ENCODE results near the gene UPF2. TPM values are rescaled to one million over a fixed set of nuclear protein-coding genes. Genes with fewer than 3 reads are reported as not detected.

The UPF2 gene
- total RNA-seq, 4 donors from 2014 or later: 23.7 to 27.3 (median 24.7) TPM

GRCh38 chr10:12063483-12063818 lies 20.8 kb upstream of the UPF2 start:
- Histone ChIP-seq H3K4me3 (no peak overlapping the region), H3K4me1 (peaks cover 0 to 3% (median 1%) of the 10 kb centered on the region in 4 donors), H3K9me3 (no peaks in the 10 kb centered on the region), H3K27me3 (no peaks in the 10 kb centered on the region), H3K27ac (no peak overlapping the region), H3K36me3 (no peaks in the 10 kb centered on the region)
- 85 to 97% methylated on average over 3 of the region's 3 CpGs for WGBS, 2 donors
- TF ChIP-seq EP300 (IDR thresholded peaks at IDR 0.05) (no peak), POLR2A (IDR thresholded peaks at IDR 0.05) (no peak), CTCF (IDR thresholded peaks at IDR 0.05) (no peak)
- DNase-seq (ENCODE audit: low spot score in 2 of 2): no peak

GRCh38 chr10:12062754-12063482 lies 20.3 kb upstream of the UPF2 start:
- DNase-seq (ENCODE audit: low spot score in 2 of 2): no peak
- H3K4me3 ChIP-seq: no peak overlapping the region
- H3K36me3 ChIP-seq: no peaks in the 10 kb centered on the region
- WGBS, 2 donors: 76 to 82% methylated on average over 14 of the region's 14 CpGs
- H3K27ac ChIP-seq: no peak overlapping the region
- H3K4me1 ChIP-seq: no peaks in the 10 kb centered on the region
- no peaks in the 10 kb centered on the region for H3K9me3 ChIP-seq
- TF ChIP-seq CTCF (IDR thresholded peaks at IDR 0.05) (no peak), POLR2A (IDR thresholded peaks at IDR 0.05) (no peak), EP300 (IDR thresholded peaks at IDR 0.05) (no peak)
- no peaks in the 10 kb centered on the region for H3K27me3 ChIP-seq

- Histone ChIP-seq H3K36me3 (no peaks in the 10 kb centered on the region), H3K9me3 (no peaks in the 10 kb centered on the region), H3K27ac (no peak overlapping the region), H3K4me1 (no peaks in the 10 kb centered on the region), H3K4me3 (no peak overlapping the region), H3K27me3 (no peaks in the 10 kb centered on the region)
- 82 to 87% methylated on average over 4 of the region's 4 CpGs for WGBS, 2 donors
- TF ChIP-seq EP300 (IDR thresholded peaks at IDR 0.05) (no peak), CTCF (IDR thresholded peaks at IDR 0.05) (no peak), POLR2A (IDR thresholded peaks at IDR 0.05) (no peak)
- DNase-seq (ENCODE audit: low spot score in 2 of 2): no peak
These were observed 18.5 kb upstream of the UPF2 start for GRCh38 chr10:12061124-12061523.

- DNase-seq (ENCODE audit: low spot score in 2 of 2): no peak
- Histone ChIP-seq H3K4me3 (no peak overlapping the region), H3K27me3 (no peaks in the 10 kb centered on the region), H3K9me3 (no peaks in the 10 kb centered on the region), H3K4me1 (no peaks in the 10 kb centered on the region), H3K36me3 (no peaks in the 10 kb centered on the region), H3K27ac (no peak overlapping the region)
- TF ChIP-seq CTCF (IDR thresholded peaks at IDR 0.05): no peak
- TF ChIP-seq EP300 (IDR thresholded peaks at IDR 0.05): no peak
- no peak for TF ChIP-seq POLR2A (IDR thresholded peaks at IDR 0.05)
- WGBS, 2 donors: 60 to 69% methylated on average over 4 of the region's 4 CpGs
These were observed 14.1 kb upstream of the UPF2 start for GRCh38 chr10:12056748-12057147.

GRCh38 chr10:12055732-12056131 lies 13.1 kb upstream of the UPF2 start:
- no peak for DNase-seq (ENCODE audit: low spot score in 2 of 2)
- Histone ChIP-seq H3K27me3 (no peaks in the 10 kb centered on the region), H3K4me1 (no peaks in the 10 kb centered on the region), H3K4me3 (no peak overlapping the region), H3K27ac (no peak overlapping the region), H3K36me3 (no peaks in the 10 kb centered on the region), H3K9me3 (no peaks in the 10 kb centered on the region)
- no peak for TF ChIP-seq POLR2A (IDR thresholded peaks at IDR 0.05)
- TF ChIP-seq EP300 (IDR thresholded peaks at IDR 0.05): no peak
- WGBS, 2 donors: 91 to 92% methylated on average over 5 of the region's 5 CpGs
